GM19099 (cell line): Measurements from ENCODE around the gene ANO10.

ENCODE experiments used
- POLR2A ChIP-seq: IDR thresholded peaks from 3 replicates; pipeline ENCODE4 v1.6.1; 2011; ENCODE audit warnings: low read depth; ENCODE audit not compliant: insufficient read length; ENCODE audit errors: extremely low read depth

Gene ANO10

GRCh38 chr3:43451670-43452254, 170.0 kb downstream of the ANO10 start:
- no peak for TF ChIP-seq POLR2A

GRCh38 chr3:43448098-43448497, 173.7 kb downstream of the ANO10 start:
- TF ChIP-seq POLR2A: no peak

- no peak for TF ChIP-seq POLR2A
Observed at GRCh38 chr3:43445820-43446219, 176.0 kb downstream of the ANO10 start.

- no peak for TF ChIP-seq POLR2A
Observed at GRCh38 chr3:43442872-43443395, 178.9 kb downstream of the ANO10 start.

- TF ChIP-seq POLR2A: no peak
Observed at GRCh38 chr3:43436507-43437140, 185.2 kb downstream of the ANO10 start.

GRCh38 chr3:43435706-43436105, 186.1 kb downstream of the ANO10 start:
- no peak for TF ChIP-seq POLR2A

- TF ChIP-seq POLR2A: no peak
Observed at GRCh38 chr3:43434431-43434830, 187.4 kb downstream of the ANO10 start.

- TF ChIP-seq POLR2A: no peak
Observed at GRCh38 chr3:43432462-43432861, 189.3 kb downstream of the ANO10 start.

- TF ChIP-seq POLR2A: no peak
Observed at GRCh38 chr3:43426388-43426787, 195.4 kb downstream of the ANO10 start.

- TF ChIP-seq POLR2A: no peak
Observed at GRCh38 chr3:43425829-43426228, 196.0 kb downstream of the ANO10 start.

- no peak for TF ChIP-seq POLR2A
Observed at GRCh38 chr3:43423639-43424038, 198.2 kb downstream of the ANO10 start.

- no peak for TF ChIP-seq POLR2A
Observed at GRCh38 chr3:43423142-43423541, 198.7 kb downstream of the ANO10 start.

GRCh38 chr3:43418601-43419272, 203.1 kb downstream of the ANO10 start:
- TF ChIP-seq POLR2A: no peak

GRCh38 chr3:43417133-43417532, 204.7 kb downstream of the ANO10 start:
- TF ChIP-seq POLR2A: no peak

GRCh38 chr3:43415088-43415487, 206.7 kb downstream of the ANO10 start:
- no peak for TF ChIP-seq POLR2A
